CD4-positive, alpha-beta T cell treated with Interleukin-6 for 4 hours (primary cell): Measurements from ENCODE around the gene PRKN.

ENCODE experiments used
- DNase-seq: peaks from one replicate; pipeline ENCODE4 v3.0.0-alpha.2; 2020; ENCODE audit warnings: mixed read lengths

The PRKN gene

GRCh38 chr6:161624111-161624510 is 1103.5 kb downstream of the PRKN start:
- DNase-seq = no peak

- DNase-seq = no peak
These were observed 1104.8 kb downstream of the PRKN start for GRCh38 chr6:161622779-161623178.

GRCh38 chr6:161618831-161619454 is 1108.6 kb downstream of the PRKN start:
- no peak for DNase-seq

- DNase-seq = no peak
These were observed 1113.9 kb downstream of the PRKN start for GRCh38 chr6:161613711-161614110.

- DNase-seq = no peak
These were observed 1118.8 kb downstream of the PRKN start for GRCh38 chr6:161608771-161609170.

GRCh38 chr6:161607696-161608297 is 1119.8 kb downstream of the PRKN start:
- no peak for DNase-seq

- no peak for DNase-seq
These were observed 1125.2 kb downstream of the PRKN start for GRCh38 chr6:161602359-161602758.

GRCh38 chr6:161598896-161599295 is 1128.7 kb downstream of the PRKN start:
- DNase-seq = no peak

GRCh38 chr6:161596807-161597520 is 1130.6 kb downstream of the PRKN start:
- DNase-seq = no peak

- no peak for DNase-seq
These were observed 1133.2 kb downstream of the PRKN start for GRCh38 chr6:161594412-161594811.

- DNase-seq = no peak
These were observed 1136.5 kb downstream of the PRKN start for GRCh38 chr6:161590961-161591627.

GRCh38 chr6:161586887-161587286 is 1140.7 kb downstream of the PRKN start:
- no peak for DNase-seq

- no peak for DNase-seq
These were observed 1142.8 kb downstream of the PRKN start for GRCh38 chr6:161584621-161585340.

- DNase-seq = no peak
These were observed 1143.5 kb downstream of the PRKN start for GRCh38 chr6:161584051-161584450.

- DNase-seq = no peak
These were observed 1144.0 kb downstream of the PRKN start for GRCh38 chr6:161583584-161583983.

GRCh38 chr6:161578478-161578877 is 1149.1 kb downstream of the PRKN start:
- no peak for DNase-seq

- no peak for DNase-seq
These were observed 1151.9 kb downstream of the PRKN start for GRCh38 chr6:161575523-161576254.

GRCh38 chr6:161568885-161569456 is 1158.6 kb downstream of the PRKN start:
- no peak for DNase-seq

GRCh38 chr6:161564952-161565351 is 1162.6 kb downstream of the PRKN start:
- no peak for DNase-seq

GRCh38 chr6:161561908-161562307 is 1165.7 kb downstream of the PRKN start:
- DNase-seq = no peak

- no peak for DNase-seq
These were observed 1170.0 kb downstream of the PRKN start for GRCh38 chr6:161557333-161558107.
